Measurements from ENCODE around the gene LARGE1. TPM values are rescaled to one million over a fixed set of nuclear protein-coding genes. Genes with fewer than 3 reads are reported as not detected.

LARGE1 gene
- total RNA-seq, 1 experiment from 2014 or later, result 1.5 TPM

DNA sequence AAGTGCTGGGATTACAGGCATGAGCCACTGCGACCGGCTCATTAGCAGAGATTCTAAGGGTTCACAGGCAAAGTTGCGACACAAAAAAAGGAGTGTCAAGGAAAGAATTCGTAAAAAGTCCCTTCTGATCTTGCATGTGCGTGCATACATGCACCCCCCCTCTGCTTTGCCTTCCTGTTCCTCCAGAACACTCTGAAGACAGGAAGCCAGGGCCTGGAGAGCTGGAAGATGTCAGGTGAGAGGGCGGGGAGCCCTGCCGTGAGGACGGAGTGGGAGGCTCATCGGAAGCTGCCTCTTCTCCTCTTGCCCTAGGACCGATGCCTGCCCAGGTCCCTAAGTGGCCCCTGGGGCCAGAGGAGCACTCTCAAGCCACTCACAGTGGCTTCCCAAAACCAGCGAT is 89.1 kb downstream of the LARGE1 start:
- H3K79me2 ChIP-seq (ENCODE audit: insufficient read depth, low read length), result no peaks in the 10 kb centered on the region
- no peak overlapping the region for H3K4me3 ChIP-seq (replicated peaks in 1 of 2; ENCODE audit: low read depth in 1 of 2, low read length in 2 of 2)
- no peaks in the 10 kb centered on the region for H3K27me3 ChIP-seq (ENCODE audit: insufficient read depth, low read length)
- no peak for TF ChIP-seq JUND (IDR thresholded peaks at IDR 0.05)
- TF ChIP-seq, protein P1, sequence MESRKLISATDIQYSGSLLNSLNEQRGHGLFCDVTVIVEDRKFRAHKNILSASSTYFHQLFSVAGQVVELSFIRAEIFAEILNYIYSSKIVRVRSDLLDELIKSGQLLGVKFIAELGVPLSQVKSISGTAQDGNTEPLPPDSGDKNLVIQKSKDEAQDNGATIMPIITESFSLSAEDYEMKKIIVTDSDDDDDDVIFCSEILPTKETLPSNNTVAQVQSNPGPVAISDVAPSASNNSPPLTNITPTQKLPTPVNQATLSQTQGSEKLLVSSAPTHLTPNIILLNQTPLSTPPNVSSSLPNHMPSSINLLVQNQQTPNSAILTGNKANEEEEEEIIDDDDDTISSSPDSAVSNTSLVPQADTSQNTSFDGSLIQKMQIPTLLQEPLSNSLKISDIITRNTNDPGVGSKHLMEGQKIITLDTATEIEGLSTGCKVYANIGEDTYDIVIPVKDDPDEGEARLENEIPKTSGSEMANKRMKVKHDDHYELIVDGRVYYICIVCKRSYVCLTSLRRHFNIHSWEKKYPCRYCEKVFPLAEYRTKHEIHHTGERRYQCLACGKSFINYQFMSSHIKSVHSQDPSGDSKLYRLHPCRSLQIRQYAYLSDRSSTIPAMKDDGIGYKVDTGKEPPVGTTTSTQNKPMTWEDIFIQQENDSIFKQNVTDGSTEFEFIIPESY (IDR thresholded peaks at IDR 0.05; ENCODE audit: extremely low read depth, insufficient replicate concordance, low read length), result no peak
- ChIA-PET RAD21 (ENCODE audit: low non-redundant PET in 1 of 2, low total read pairs in 2 of 2, uncharacterized antibody in 2 of 2, unreplicated experiment in 2 of 2) (no interaction called here), POLR2A (no interaction called here), CTCF (no interaction called here)
- no peak overlapping the region for H3K4me2 ChIP-seq (ENCODE audit: low read length)
- no peaks in the 10 kb centered on the region for H3K36me3 ChIP-seq (ENCODE audit: control insufficient read depth in 1 of 2, insufficient read depth in 2 of 2, low read length in 2 of 2)
- DNase-seq (ENCODE audit: low read depth, low spot score), result no peak
- H3K9ac ChIP-seq (ENCODE audit: low read length), result no peak overlapping the region
- H3K9me2 ChIP-seq (ENCODE audit: insufficient read depth), result no peaks in the 10 kb centered on the region
- no TSS peak for BruUV-seq (replicated peaks)
- H2AFZ ChIP-seq (ENCODE audit: low read depth, low read length, poor library complexity, severe bottlenecking), result no peak overlapping the region
- H3K27ac ChIP-seq (ENCODE audit: low read depth, low read length), result no peak overlapping the region
- ATAC-seq, result no peak
- no peaks in the 10 kb centered on the region for H3K4me1 ChIP-seq (ENCODE audit: control insufficient read depth in 1 of 2, insufficient read depth in 2 of 2, low read length in 2 of 2)
- no peaks in the 10 kb centered on the region for H4K20me1 ChIP-seq (ENCODE audit: insufficient read depth)
- intact Hi-C loops (cut with micrococcal nuclease), result no loop called here
- H3K9me3 ChIP-seq (ENCODE audit: control insufficient read depth in 1 of 2, insufficient read depth in 1 of 2, low read depth in 1 of 2, low read length in 2 of 2), result peaks cover 23 to 40% of the 10 kb centered on the region in 2 experiments; a peak in 2 of 4 replicates

DNA sequence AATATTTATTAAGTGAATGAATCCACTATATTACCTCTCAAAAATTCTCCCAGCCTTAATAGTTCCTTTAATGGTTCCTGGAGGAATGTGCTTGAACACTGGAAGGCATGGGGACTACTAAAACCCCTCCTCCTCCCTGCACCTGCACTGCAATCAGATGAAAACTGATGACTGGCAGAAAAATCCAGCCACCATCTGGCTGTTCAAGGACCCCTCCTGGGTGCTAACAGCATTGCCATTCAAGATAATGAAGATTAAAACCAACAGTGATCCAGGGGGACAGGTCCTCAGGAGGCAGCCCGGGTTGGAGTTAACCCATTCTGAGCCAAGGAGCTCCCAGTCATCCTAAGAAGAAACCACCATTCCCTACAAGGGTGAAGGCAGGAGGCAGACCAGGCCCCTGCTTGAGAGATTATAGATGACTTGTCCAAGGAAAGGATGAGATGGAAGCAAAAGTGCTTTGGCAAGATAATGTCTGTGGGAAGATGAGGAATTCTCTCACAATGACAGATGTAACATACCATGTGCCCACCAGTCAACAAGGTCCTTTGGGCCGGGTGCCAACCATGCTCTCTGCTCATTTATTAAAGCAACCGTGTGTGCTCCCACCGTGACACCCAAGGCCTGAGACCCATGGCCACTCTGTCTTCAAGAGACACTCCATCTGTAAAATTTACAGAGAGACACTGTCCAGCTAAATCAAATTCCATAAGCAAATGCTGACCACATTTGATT is 90.6 kb downstream of the LARGE1 start:
- Histone ChIP-seq H3K9me2 (ENCODE audit: insufficient read depth) (no peaks in the 10 kb centered on the region), H3K9me3 (ENCODE audit: control insufficient read depth in 1 of 2, insufficient read depth in 1 of 2, low read depth in 1 of 2, low read length in 2 of 2) (peaks cover 17 to 32% of the 10 kb centered on the region in 2 experiments; a peak in 2 of 4 replicates), H2AFZ (ENCODE audit: low read depth, low read length, poor library complexity, severe bottlenecking) (no peak overlapping the region), H3K27ac (ENCODE audit: low read depth, low read length) (no peak overlapping the region), H4K20me1 (ENCODE audit: insufficient read depth) (no peaks in the 10 kb centered on the region), H3K4me1 (ENCODE audit: control insufficient read depth in 1 of 2, insufficient read depth in 2 of 2, low read length in 2 of 2) (no peaks in the 10 kb centered on the region), H3K27me3 (ENCODE audit: insufficient read depth, low read length) (no peaks in the 10 kb centered on the region), H3K79me2 (ENCODE audit: insufficient read depth, low read length) (no peaks in the 10 kb centered on the region), H3K36me3 (ENCODE audit: control insufficient read depth in 1 of 2, insufficient read depth in 2 of 2, low read length in 2 of 2) (no peaks in the 10 kb centered on the region), H3K9ac (ENCODE audit: low read length) (no peak overlapping the region), H3K4me2 (ENCODE audit: low read length) (no peak overlapping the region), H3K4me3 (replicated peaks in 1 of 2; ENCODE audit: low read depth in 1 of 2, low read length in 2 of 2) (no peak overlapping the region)
- RAD21 ChIA-PET (ENCODE audit: low non-redundant PET in 1 of 2, low total read pairs in 2 of 2, uncharacterized antibody in 2 of 2, unreplicated experiment in 2 of 2), result no interaction called here
- no peak for TF ChIP-seq SIN3A (IDR thresholded peaks at IDR 0.05; ENCODE audit: low read depth)
- no peak for DNase-seq (ENCODE audit: low read depth, low spot score)
- CTCF ChIA-PET, result no interaction called here
- intact Hi-C loops (cut with micrococcal nuclease), result no loop called here
- no peak for ATAC-seq
- POLR2A ChIA-PET, result no interaction called here
- no TSS peak for BruUV-seq (replicated peaks)
